RWPE1 (cell line): ENCODE measurements around the gene UTY.

Experiments used
- CTCF ChIA-PET: fragments of 350-600 bp; sonication (Branson Sonifier 250); formaldehyde crosslinking; extraction: SDS; loops from one replicate; lab custom pipeline; 2021; lab: Yijun Ruan, JAX
- POLR2A ChIA-PET: fragments of 400-600 bp; formaldehyde crosslinking; extraction: SDS; loops from one replicate; lab custom pipeline; 2020; ENCODE audit warnings: antibody characterized with exemption; ENCODE audit not compliant: low non-redundant PET; lab: Yijun Ruan, JAX
- DNase-seq: peaks from one replicate; pipeline ENCODE4 v3.0.0; 2012; ENCODE audit warnings: low spot score
- H3K27ac ChIP-seq: fragments of 450-650 bp; 2 replicates; pipeline ENCODE4 v1.5.1; 2017
- CTCF ChIP-seq: fragments of 450-650 bp; conservative IDR thresholded peaks from 2 replicates; pipeline ENCODE4 v1.5.1; 2017; ENCODE audit warnings: low read depth, mild to moderate bottlenecking

UTY gene

GRCh38 chrY:13443146-13443545 is 36.7 kb downstream of the UTY start:
- DNase-seq, result no peak
- TF ChIP-seq CTCF, result no peak
- H3K27ac ChIP-seq, result no peak overlapping the region
- POLR2A ChIA-PET, result no interaction called here
- CTCF ChIA-PET, result no interaction called here

DNA sequence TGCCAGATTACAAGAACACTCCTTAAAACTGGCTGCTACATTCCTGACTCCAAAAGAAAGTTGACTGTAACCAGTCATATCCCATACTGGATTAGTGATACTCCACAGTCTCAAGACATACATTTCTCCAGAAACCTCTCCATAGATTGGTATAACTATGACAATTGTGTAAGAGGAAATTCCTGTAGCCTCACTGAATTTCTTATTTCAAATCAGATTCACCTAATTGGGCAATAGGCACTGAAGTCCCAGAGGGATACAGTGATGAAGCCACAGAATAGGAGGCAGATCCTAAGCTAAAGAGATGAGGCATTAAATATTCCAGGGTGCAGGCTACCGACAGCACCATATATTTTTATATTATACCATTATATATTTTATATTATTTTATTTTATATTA is 39.0 kb downstream of the UTY start:
- ChIA-PET CTCF (no interaction called here), POLR2A (no interaction called here)
- no peak for TF ChIP-seq CTCF
- DNase-seq, result no peak
- H3K27ac ChIP-seq, result no peak overlapping the region

DNA sequence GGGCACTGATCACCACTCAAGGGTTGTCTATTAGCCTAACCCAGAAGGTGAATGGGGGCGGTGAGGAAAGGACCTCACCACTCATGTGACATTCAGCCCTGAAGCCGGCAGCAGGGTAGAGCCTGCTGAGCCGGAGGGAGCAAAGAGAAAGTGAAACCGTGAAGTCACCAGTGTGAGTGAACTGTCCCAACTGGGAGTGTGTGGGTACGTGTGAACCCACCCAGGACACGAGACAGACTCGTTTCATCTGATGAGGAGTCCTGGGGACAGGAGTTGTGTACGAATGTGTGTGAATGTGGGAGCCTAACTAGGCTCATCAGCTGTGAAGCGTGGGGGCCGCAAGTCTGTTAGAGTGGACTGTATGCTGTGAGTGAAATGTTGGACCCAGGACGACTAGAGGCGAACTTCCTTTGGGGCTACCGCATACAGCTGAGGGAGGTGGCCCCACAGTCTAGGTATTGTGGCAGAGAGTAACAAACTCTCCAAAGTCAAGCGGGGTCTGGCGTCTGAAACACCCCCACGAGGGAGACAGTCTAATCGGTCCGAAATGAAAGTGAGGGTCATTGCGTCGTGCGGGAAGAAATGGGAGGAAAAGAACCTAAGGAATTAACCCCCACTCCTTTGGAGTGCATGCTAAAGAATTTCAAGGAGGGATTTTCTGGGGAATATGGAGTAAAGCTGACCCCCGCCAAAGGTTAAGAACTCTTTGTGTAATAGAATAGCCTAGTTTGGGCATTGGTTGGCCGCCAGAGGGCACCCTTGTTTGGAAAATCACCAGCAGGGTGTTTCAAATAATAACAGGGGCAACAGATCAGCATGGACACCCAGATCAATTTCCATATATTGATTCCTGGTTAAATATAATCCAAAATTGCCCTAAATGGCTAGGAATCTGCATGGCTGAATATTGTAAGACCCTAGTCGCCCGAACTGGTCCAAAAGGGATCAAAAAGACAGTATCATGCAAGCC is 43.6 kb downstream of the UTY start:
- POLR2A ChIA-PET, result no interaction called here
- no peak for TF ChIP-seq CTCF
- H3K27ac ChIP-seq, result no peak overlapping the region
- no peak for DNase-seq
- CTCF ChIA-PET, result no interaction called here

DNA sequence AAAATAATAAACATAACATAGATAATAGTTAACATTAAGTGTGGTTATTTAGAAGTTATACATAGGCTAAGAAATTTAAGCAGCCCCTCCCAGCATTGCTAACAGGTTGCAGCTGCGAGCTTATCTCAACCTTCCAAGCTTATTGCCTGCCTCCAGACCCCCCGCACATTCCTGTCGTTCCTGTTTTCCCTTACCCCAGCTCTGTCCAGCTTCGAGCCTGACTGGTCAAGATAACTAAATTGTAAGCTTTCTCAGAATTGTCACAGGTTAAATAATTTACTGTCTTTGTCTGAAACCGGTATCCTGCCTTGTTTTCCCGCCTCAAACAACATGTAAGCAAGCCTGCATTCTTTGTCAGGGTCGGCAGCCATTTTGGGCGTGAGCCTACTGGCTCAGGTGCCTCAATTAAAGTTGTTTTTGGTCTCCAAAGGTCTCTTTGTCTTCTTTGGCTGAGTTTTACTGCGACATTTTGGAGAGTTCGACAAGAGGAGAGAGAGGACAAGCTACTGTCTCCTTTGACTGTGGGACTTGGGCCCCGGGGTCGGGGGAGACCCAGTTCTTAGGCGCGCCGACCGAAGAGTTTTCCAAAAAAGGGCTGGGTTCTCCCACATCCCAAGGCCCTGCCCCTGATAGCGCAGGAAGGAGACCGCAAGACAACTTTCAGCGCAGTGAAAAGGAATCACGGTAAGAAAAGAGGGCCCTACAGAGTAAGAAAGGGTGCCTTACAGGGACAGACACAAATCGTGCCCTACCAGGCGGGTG is 44.4 kb downstream of the UTY start:
- TF ChIP-seq CTCF, result no peak
- CTCF ChIA-PET, result no interaction called here

DNA sequence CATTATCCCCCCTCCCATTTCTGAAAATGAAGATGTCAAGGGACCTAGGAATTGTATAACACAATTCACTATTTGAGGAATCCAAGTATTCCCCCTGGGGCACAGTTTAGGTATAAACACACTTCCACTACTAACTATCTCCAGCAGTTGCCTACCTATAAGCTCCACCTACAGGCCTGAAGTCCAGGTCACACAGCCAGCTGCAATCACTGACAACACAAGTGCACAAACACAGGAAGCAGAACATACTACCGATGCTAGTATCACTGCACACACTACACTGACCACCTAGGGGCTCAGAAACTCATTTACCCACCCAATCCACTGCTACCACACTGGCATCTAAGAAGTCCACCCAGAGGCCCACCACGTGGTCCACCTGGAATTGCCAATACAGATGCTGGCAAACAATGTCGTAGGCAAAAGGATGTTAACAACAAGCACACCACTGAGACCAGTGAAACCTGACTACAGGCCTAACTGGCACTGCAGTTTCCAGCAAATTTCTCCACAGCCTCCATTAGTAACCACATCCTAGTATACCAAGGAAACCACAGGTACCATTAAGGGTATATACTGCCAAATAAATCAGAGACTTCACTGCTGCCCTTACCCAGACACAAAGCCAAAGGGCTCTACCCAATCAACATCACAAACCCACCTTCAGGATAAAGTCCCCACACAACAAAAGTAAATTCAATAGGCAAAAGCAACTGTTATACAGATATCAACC is 47.4 kb downstream of the UTY start:
- no peak for DNase-seq
- no peak overlapping the region for H3K27ac ChIP-seq
- TF ChIP-seq CTCF, result no peak
- POLR2A ChIA-PET, result no interaction called here
- CTCF ChIA-PET, result no interaction called here

More for the DNA sequence above, 44.4 kb downstream of the UTY start:
- H3K27ac ChIP-seq, result no peak overlapping the region
- DNase-seq, result no peak
- POLR2A ChIA-PET, result no interaction called here

GRCh38 chrY:13429551-13429950 is 50.3 kb downstream of the UTY start:
- POLR2A ChIA-PET, result no interaction called here
- CTCF ChIA-PET, result no interaction called here

More at GRCh38 chrY:13429551-13429950, 50.3 kb downstream of the UTY start:
- H3K27ac ChIP-seq, result no peak overlapping the region
- TF ChIP-seq CTCF, result no peak
- no peak for DNase-seq
